ENCODE measurements around the gene JARID2. TPM values are rescaled to one million over a fixed set of nuclear protein-coding genes. Genes with fewer than 3 reads are reported as not detected.
A peak's percentile ranks its signal among the peaks of the same experiment; 100 is the strongest.

The JARID2 gene
- total and polyA plus RNA-seq, 7 donors = 1.1 to 16.1 (median 4.9) TPM

GRCh38 chr6:15535495-15536197 lies 289.8 kb downstream of the JARID2 start:
- Histone ChIP-seq H3K27ac (no peak overlapping the region), H3K4me1 (peaks cover 6% of the 10 kb centered on the region), H3K9me3 (no peaks in the 10 kb centered on the region), H3K36me3 (ENCODE audit: insufficient read depth in 1 of 2, low read depth in 1 of 2) (peaks cover 0 to 7% of the 10 kb centered on the region in 2 donors), H3K4me3 (no peak overlapping the region), H3K27me3 (ENCODE audit: insufficient read depth in 3 of 3, low read length in 2 of 3) (no peaks in the 10 kb centered on the region)
- intact Hi-C loops (cut with DNase I) = no loop called here
- 93 to 95% (median 94%) methylated on average over 3 of the region's 3 CpGs for WGBS, 3 donors
- no peak for ATAC-seq
- TF ChIP-seq CTCF (IDR thresholded peaks at IDR 0.05) = no peak
- DNase-seq = no peak

GRCh38 chr6:15536198-15536955 lies 290.5 kb downstream of the JARID2 start:
- H3K27ac ChIP-seq = no peak overlapping the region
- intact Hi-C loops (cut with DNase I) = no loop called here
- no peak for DNase-seq
- H3K36me3 ChIP-seq (ENCODE audit: insufficient read depth in 1 of 2, low read depth in 1 of 2) = peaks cover 0 to 7% of the 10 kb centered on the region in 2 donors
- H3K4me3 ChIP-seq = no peak overlapping the region
- TF ChIP-seq CTCF (IDR thresholded peaks at IDR 0.05) = no peak
- no peaks in the 10 kb centered on the region for H3K27me3 ChIP-seq (ENCODE audit: insufficient read depth in 3 of 3, low read length in 2 of 3)
- no peaks in the 10 kb centered on the region for H3K9me3 ChIP-seq
- peak in 3 of 4 donors; percentile 63 to 83 (median 70) for ATAC-seq
- WGBS, 3 donors = 37 to 53% (median 42%) methylated on average over 4 of the region's 4 CpGs
- H3K4me1 ChIP-seq = peaks cover 6% of the 10 kb centered on the region

GRCh38 chr6:15538106-15538505 lies 292.2 kb downstream of the JARID2 start:
- no peak for DNase-seq
- ATAC-seq = no peak
- Histone ChIP-seq H3K27me3 (ENCODE audit: insufficient read depth in 3 of 3, low read length in 2 of 3) (no peaks in the 10 kb centered on the region), H3K4me1 (peaks cover 6% of the 10 kb centered on the region), H3K4me3 (no peak overlapping the region), H3K9me3 (no peaks in the 10 kb centered on the region), H3K27ac (no peak overlapping the region), H3K36me3 (ENCODE audit: insufficient read depth in 1 of 2, low read depth in 1 of 2) (no peaks in the 10 kb centered on the region)
- no peak for TF ChIP-seq CTCF (IDR thresholded peaks at IDR 0.05)
- intact Hi-C loops (cut with DNase I) = no loop called here
- WGBS, 3 donors = 90 to 94% (median 91%) methylated on average over 5 of the region's 5 CpGs

GRCh38 chr6:15538766-15539495 lies 293.1 kb downstream of the JARID2 start:
- ATAC-seq = no peak
- no peak overlapping the region for H3K27ac ChIP-seq
- no peak for TF ChIP-seq CTCF (IDR thresholded peaks at IDR 0.05)
- no peaks in the 10 kb centered on the region for H3K9me3 ChIP-seq
- no peak for DNase-seq
- 90 to 92% (median 91%) methylated on average over 9 of the region's 9 CpGs for WGBS, 3 donors
- H3K27me3 ChIP-seq (ENCODE audit: insufficient read depth in 3 of 3, low read length in 2 of 3) = no peaks in the 10 kb centered on the region
- intact Hi-C loops (cut with DNase I) = no loop called here
- peaks cover 6% of the 10 kb centered on the region for H3K4me1 ChIP-seq
- no peaks in the 10 kb centered on the region for H3K36me3 ChIP-seq (ENCODE audit: insufficient read depth in 1 of 2, low read depth in 1 of 2)
- no peak overlapping the region for H3K4me3 ChIP-seq
